ENCODE measurements around the gene HIC1. TPM values are rescaled to one million over a fixed set of nuclear protein-coding genes. Genes with fewer than 3 reads are reported as not detected.

Gene HIC1
- total RNA-seq, 1 donor from 2014 or later: 20.8 TPM

DNA sequence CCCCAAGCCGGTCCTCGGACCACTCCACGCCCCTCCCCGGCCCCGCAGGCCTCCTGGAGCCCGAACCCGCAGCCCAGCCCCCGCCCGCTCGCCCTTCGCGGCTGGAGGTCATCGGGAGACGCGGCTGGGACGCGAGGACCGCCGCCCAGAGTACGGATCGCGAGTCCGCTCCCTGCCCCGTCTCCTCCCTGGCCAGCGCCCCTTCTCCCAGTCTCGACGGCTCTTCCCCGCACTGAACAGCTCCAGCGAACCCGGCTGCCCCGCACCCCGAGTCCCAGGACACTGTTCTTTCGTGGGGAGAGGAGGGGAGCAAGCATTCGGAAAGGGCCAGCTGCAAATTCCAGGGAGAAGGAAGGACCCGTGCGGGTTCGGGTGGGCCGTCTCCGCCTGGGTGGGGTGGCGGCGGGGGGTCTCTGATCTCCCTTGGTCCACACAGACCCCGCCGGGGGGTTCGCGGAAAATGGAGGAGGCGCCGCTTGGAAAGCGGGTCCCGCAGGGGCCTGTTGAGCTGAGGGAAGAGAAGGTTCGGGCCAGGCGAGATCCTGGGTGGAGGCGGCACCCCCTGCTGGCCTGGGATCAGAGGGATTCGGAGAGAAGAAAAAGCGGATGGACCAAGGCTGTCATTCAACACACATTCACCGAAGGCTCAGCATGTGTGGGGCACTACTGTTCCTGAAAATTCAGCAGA, 29.1 kb upstream of the HIC1 start:
- peak; percentile 75 for DNase-seq (ENCODE audit: low spot score)

DNA sequence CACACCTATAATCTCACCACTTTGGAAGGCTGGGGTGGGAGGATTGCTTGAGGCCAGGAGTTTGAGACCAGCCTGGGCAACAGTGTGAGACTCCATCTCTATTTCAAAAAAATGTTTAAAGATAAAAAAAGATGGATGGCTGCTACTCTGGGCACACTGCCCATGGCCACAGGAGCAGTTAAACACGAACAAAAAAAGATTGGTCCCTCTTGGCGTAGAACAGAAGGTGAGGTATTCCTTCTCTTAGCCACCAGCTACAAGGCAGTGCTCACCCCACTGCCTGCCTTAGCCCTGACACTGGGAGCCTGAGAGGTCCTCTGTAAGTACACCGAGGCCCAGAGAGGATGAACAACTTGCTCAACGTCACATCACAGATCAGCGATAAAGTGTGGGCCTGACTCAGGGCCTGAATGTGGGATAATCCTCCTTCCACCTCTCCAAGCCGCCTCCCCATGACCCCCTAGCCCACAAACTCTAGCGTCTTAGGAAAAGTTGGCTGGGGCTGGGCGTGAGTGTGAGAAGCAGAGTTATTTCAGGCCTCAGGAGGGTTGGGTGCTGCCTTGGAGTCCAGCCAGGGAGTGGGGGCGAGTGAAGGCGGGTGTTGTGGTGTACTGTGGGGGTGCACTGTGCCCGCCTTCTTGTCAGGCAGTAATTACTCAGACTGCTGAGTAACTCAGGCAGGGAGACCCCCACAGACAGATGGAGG, 27.2 kb upstream of the HIC1 start:
- no peak for DNase-seq (ENCODE audit: low spot score)

GRCh38 chr17:2028234-2028614, 26.7 kb upstream of the HIC1 start:
- no peak for DNase-seq (ENCODE audit: low spot score)

DNA sequence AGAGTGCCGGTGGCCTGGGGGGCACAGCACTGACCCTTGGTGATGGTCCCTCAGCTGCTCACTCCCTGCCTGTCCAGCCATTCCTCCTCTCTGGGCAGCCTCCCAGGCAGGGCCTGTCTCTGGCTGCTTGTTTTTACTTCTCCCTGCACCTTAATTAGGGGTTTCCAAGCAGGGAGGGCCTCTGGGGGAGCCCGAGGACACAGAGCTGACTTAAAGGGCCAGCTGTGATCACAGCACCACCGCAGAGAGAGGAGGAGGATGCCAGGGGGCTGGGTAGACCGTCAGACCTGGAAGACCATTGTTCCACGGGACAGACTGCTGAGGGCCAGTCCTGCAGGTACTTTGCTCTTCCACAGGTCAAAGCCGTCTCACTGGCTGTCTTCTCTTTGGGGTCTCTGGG, 26.2 kb upstream of the HIC1 start:
- no peak for DNase-seq (ENCODE audit: low spot score)

GRCh38 chr17:2029911-2030778, 24.8 kb upstream of the HIC1 start, which contains the start of gene DPH1:
Gene DPH1 (plus strand): TSS chr17:2030153. CDS start chr17:2030170, 17 bp downstream.
- peak; percentile 90 for DNase-seq (ENCODE audit: low spot score)

DNA sequence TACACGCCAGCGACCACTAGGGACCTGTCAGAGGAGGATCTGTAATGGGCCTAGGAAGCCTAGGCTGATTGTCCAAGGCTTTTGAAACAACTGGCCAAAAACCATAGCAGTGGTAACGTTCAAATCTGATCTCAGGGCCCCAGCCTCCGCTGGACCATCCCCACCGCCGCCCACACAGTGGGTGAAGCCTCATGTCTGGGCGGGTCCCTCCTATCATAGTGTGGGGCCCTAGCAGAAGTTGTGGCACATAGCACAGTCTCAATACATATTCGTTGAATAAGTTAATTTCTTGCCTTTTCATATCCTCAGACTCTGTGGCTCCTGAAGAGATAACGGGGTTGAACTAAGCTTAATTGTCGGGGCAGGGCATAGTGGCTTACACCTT, 24.1 kb upstream of the HIC1 start:
- DNase-seq (ENCODE audit: low spot score): no peak

- no peak for DNase-seq (ENCODE audit: low spot score)
Measured at GRCh38 chr17:2033153-2033552, 21.8 kb upstream of the HIC1 start.

GRCh38 chr17:2034157-2034556, 20.7 kb upstream of the HIC1 start:
- no peak for DNase-seq (ENCODE audit: low spot score)

GRCh38 chr17:2034806-2035540, 19.9 kb upstream of the HIC1 start:
- DNase-seq (ENCODE audit: low spot score): no peak

- DNase-seq (ENCODE audit: low spot score): no peak
Measured at GRCh38 chr17:2035541-2036488, 19.1 kb upstream of the HIC1 start.

DNA sequence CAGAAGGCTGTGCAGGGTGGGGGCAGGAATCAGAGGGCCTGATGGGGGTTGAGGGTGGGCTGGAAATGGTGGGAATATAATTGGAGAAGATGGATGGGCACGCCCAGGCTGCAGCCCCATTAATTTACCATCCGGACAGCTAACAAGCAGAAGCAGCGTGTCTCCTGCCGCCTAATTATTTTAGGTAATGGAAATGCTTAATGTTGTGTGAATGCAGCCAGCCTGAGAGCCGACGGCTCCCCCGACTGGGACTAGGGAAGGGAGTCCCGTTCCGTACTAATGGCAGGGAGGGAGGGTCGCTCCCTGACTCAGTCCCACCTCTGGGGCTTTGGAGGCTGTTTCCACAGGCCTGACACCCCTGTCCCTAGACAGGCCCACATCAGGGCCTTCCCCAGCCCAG, 17.7 kb upstream of the HIC1 start:
- no peak for DNase-seq (ENCODE audit: low spot score)

- no peak for DNase-seq (ENCODE audit: low spot score)
Measured at GRCh38 chr17:2040219-2040827, 14.6 kb upstream of the HIC1 start.

GRCh38 chr17:2040942-2041560, 13.9 kb upstream of the HIC1 start:
- DNase-seq (ENCODE audit: low spot score): no peak

DNA sequence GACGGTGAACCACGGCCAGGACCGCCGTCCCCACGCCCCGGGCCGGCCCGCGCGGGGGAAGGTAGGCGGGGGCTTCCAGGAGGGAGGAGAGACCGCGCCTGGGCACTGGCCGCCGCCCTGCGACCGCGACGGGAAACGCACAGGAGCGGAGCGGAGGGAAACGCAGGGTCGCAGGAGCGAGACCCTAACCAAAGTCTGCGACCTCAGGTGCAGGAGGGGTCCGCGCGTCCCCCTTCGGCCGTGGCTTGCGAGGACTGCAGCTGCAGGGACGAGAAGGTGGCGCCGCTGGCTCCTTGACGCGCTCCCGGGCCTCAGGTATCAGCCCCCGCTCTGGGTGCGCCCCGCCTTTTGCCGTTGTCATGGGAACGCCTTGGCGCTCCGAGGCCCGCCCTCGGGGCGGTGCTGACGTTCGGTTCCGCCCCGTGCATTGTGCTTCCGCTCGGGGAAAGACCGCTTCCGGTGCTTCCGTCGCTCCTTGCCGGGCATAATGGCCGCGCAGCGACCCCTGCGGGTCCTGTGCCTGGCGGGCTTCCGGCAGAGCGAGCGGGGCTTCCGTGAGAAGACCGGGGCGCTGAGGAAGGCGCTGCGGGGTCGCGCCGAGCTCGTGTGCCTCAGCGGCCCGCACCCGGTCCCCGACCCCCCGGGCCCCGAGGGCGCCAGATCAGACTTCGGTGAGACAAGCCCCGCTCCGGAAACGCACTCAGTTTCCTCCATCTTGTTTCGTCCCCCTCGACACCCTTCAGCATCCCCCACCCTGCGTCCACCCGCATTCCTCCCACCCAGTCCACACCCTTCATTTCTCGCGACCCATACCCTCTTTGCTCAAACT, 13.1 kb upstream of the HIC1 start, which contains the start of gene OVCA2:
Gene OVCA2 (plus strand): TSS at position 462 of the 829 bp plus-strand sequence. CDS start 26 bp downstream, at position 488.
- DNase-seq (ENCODE audit: low spot score): peak; percentile 96

GRCh38 chr17:2042390-2042847, 12.5 kb upstream of the HIC1 start:
- DNase-seq (ENCODE audit: low spot score): no peak

DNA sequence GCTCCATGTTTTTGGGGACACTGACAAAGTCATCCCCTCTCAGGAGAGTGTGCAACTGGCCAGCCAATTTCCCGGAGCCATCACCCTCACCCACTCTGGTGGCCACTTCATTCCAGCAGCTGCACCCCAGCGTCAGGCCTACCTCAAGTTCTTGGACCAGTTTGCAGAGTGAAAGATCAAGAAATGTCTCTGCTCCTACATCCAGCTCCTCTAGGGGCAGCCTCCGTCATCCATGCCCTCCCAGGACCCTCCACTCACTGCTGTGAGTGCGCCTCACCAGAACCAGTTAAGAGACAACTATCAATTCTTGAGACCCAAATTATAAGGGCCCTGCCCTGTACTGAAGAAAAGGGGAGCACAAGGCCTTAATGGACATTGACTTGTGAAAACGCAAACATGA, 12.0 kb upstream of the HIC1 start:
- no peak for DNase-seq (ENCODE audit: low spot score)

DNA sequence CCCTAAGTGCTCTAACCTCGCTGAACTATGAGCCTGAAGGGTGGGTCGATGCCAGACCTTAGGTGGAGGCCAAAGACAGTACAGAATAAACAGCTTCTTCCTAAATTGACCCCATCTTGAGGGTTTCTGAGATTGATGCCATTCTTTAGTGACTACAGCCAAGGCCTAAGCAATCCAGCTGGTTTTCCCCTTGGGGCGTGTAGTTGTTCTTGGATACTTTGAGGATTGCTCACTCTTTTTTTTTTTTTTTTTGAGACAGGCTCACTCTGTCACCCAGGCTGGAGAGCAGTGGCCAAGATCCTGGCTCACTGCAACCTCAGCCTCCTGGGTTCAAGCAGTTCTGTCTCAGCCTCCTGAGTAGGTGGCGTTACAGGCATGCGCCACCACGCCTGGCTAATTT, 11.1 kb upstream of the HIC1 start:
- no peak for DNase-seq (ENCODE audit: low spot score)

GRCh38 chr17:2044263-2044894, 10.5 kb upstream of the HIC1 start:
- DNase-seq (ENCODE audit: low spot score): no peak
